AG10803 (cell line): ENCODE measurements around the gene SLC25A43.

ENCODE experiments used
- DNase-seq: peaks from one replicate; pipeline ENCODE4 v3.0.0; 2010; ENCODE audit warnings: low read depth
- H3K4me3 ChIP-seq: 2 replicates; pipeline ENCODE4 v1.5.1; 2011; ENCODE audit warnings: mild to moderate bottlenecking, low read length, control low read depth
- CTCF ChIP-seq: conservative IDR thresholded peaks from 2 replicates; pipeline ENCODE4 v1.5.1; 2011; ENCODE audit warnings: mild to moderate bottlenecking, low read length, control low read depth, inconsistent platforms

SLC25A43 gene

GRCh38 chrX:119500061-119500800, 101.1 kb downstream of the SLC25A43 start:
- DNase-seq: no peak
- H3K4me3 ChIP-seq: no peak overlapping the region
- TF ChIP-seq CTCF: no peak

GRCh38 chrX:119501511-119502148, 102.5 kb downstream of the SLC25A43 start:
- H3K4me3 ChIP-seq: no peak overlapping the region
- TF ChIP-seq CTCF: no peak
- DNase-seq: no peak

GRCh38 chrX:119502727-119503483, 103.8 kb downstream of the SLC25A43 start:
- peak; percentile 59 for DNase-seq
- H3K4me3 ChIP-seq: no peak overlapping the region
- TF ChIP-seq CTCF: no peak

GRCh38 chrX:119503484-119503861, 104.3 kb downstream of the SLC25A43 start:
- TF ChIP-seq CTCF: no peak
- peak; percentile 91 for DNase-seq
- H3K4me3 ChIP-seq: no peak overlapping the region
